ENCODE measurements around the gene CHCHD4.

DNA sequence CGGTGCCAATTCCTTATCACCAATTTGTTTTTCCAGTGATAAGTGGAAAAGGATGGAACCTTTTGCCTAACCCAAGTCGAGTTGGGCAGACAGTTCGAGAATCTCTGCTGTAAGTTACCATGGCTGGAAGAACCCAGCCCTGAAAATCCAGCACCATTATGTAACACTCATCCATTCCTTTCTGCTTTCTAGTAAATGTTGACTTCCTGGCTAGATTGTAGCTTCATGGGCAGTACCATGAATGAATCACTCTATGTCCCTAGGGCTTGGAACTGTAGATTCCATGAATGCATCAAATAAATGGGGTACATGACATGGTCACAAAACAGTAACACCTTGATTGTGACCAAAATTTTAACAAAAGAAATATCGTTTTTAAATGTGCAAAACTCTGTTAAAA lies 14.0 kb downstream of the CHCHD4 start:
- TF ChIP-seq, protein P1, sequence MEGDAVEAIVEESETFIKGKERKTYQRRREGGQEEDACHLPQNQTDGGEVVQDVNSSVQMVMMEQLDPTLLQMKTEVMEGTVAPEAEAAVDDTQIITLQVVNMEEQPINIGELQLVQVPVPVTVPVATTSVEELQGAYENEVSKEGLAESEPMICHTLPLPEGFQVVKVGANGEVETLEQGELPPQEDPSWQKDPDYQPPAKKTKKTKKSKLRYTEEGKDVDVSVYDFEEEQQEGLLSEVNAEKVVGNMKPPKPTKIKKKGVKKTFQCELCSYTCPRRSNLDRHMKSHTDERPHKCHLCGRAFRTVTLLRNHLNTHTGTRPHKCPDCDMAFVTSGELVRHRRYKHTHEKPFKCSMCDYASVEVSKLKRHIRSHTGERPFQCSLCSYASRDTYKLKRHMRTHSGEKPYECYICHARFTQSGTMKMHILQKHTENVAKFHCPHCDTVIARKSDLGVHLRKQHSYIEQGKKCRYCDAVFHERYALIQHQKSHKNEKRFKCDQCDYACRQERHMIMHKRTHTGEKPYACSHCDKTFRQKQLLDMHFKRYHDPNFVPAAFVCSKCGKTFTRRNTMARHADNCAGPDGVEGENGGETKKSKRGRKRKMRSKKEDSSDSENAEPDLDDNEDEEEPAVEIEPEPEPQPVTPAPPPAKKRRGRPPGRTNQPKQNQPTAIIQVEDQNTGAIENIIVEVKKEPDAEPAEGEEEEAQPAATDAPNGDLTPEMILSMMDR (IDR thresholded peaks at IDR 0.05), result no peak
- TF ChIP-seq POLR2A (IDR thresholded peaks at IDR 0.05), result no peak

All from testis (tissue), 2 donors.